GM21825 (cell line): ENCODE results near the gene SLC25A22.

Experiments used
- ATAC-seq: cut with Tn5 transposase; IDR thresholded peaks from one replicate; pipeline ENCODE4 v1.9.1; 2021; ENCODE audit warnings: mild to moderate bottlenecking, moderate library complexity; ENCODE audit not compliant: unreplicated experiment

The SLC25A22 gene

GRCh38 chr11:834371-835316 is 36.6 kb upstream of the SLC25A22 start:
- ATAC-seq, result no peak

DNA sequence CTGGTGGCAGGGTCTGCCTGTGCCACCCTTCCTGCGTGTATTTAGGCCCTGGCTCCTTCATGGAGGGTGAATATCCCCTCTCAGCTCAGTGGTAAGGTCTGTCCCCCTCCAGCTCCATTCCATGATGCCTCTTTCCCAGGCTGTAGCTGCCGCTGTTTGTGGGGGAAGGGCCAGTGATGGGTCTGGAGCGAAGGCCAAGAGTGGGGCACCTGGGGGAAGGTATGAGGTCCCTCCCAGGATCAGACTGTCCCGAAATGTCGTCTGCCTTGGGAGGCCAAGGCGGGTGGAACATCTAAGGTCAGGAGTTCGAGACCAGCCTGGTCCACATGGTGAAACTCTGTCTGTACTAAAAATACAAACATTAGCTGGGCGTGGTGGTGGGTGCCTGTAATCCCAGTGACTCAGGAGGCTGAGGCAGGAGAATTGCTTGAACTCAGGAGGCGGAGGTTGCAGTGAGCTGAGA is 35.8 kb upstream of the SLC25A22 start:
- no peak for ATAC-seq

GRCh38 chr11:833114-833791 is 35.2 kb upstream of the SLC25A22 start:
- peak; percentile 23 for ATAC-seq

GRCh38 chr11:832529-833113 is 34.5 kb upstream of the SLC25A22 start, which contains the start of gene CD151:
Gene CD151 (plus strand): TSS chr11:832952. CDS start chr11:836070, 3,118 bp downstream.
- peak; percentile 36 for ATAC-seq

GRCh38 chr11:831961-832528 is 34.0 kb upstream of the SLC25A22 start:
- no peak for ATAC-seq

DNA sequence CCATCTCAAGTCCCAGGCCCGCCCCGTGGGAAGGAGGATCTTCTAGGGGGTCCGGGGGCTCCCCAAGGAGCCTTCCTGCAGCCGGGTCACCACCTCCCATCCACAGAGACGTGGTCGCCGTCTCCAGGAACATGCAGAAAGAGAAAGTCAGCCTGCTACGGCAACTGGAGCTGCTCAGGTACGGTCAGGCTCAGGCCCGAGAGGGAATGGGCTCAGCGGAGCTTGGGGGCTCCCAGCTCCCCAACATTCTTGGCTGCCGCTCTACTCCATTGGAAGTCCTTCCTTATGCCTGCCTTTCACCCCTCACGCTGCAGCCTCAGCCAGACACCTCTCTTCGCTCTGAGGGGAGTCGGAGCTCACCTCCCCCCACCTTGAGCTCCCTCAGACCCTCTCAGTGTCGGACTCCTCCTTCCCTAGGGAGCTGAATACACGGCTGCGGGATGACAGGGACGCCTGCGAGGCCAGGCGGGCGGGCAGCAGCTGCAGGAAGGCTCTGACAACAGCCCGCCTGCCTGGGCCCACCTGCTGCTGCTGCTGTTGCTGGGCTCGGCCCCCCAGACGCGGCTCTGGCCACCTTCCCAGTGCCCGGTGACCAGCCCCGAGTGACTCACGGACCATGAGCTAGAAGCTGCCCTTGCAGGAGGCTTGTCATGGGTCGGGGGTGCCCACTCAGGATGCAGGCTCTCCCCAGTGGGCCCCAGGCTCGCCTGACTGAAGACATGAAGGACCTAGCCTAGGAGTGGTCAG is 33.2 kb upstream of the SLC25A22 start:
- no peak for ATAC-seq

DNA sequence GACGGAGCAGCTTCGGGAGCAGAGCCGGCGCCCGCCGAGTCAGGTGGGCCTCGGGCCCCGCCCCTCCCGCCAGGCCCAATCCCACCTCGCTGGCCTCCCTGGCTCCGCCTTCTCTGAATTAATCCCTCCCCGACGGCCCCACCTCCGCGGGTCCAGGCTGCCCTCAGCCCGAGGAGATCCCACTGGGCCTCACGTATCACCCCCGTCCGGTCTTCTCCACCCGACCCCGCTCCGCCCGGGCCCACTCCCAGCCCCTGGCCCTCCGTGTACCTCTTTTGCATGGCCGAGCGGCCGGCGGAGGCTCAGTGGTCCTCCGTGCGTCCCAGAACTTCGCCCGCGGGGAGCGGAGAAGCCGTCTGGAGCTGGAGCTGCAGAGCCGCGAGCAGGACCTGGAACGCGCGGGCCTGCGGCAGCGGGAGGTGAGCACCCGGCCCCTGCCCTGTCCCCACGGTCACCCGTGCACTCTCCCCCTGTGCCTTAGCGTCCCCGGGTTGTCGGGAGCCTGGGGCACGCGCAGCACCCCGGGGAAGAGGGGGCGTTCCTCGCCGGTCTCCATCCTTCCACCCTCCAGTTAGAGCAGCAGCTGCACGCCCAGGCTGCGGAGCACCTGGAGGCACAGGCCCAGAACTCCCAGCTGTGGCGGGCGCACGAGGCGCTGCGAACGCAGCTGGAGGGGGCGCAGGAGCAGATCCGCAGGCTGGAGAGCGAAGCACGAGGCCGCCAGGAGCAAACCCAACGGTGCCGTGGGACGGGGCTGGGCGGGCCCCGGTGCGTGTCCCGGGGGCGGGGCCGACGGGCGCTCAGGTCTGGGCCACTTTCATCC is 32.4 kb upstream of the SLC25A22 start:
- ATAC-seq, result no peak

DNA sequence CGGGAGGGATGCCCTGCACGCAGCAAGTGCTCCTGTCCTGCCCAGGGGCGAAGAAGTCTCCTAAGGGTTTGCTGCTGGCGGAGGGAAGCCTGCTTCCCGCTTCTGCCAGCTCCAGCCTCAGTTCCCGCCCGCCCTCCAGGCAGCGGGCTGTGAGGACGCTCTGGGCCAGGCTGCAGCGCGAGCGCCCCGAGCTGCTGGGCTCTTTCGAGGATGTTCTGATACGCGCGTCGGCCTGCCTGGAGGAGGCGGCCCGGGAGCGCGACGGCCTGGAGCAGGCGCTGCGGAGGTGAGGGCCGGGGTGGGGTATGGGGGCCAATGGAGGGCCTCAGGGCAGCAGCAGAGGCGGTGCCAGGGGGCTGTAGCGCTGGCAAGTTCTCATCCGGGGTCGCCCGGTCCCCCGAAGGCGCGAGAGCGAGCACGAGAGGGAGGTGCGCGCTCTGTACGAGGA is 31.8 kb upstream of the SLC25A22 start:
- ATAC-seq, result no peak

DNA sequence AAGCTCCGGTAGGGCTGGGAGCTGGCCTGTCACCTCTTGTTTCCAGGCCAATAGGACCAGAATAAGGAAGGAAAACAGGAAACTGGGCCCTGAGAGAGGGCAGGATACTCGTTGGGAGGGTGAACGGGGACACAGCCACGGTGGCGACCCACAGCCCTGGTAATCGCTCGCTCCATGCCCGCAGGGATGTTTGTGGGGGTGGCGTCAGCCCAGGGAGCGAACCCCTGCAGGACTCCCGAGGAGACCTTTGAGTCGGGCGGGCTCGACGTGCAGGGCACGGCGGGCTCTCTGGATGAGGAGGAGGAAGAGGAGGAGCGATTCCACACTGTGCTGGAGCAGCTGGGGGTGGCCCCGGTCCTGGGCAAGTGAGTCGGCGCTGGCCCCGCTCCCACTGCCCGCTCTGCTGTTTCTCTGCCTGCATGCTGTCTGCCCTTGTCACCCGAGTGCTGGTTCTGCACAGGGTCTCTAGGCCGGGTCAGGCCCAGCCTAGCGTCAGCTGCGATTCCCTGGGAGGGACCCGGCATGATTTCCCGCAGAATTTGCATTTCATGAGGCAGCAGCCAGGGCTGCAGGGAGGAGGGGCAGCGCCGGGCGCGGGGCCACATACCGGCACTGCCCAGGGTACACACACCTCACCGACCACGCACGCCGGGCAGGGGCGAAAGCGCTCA is 31.2 kb upstream of the SLC25A22 start:
- ATAC-seq, result no peak

DNA sequence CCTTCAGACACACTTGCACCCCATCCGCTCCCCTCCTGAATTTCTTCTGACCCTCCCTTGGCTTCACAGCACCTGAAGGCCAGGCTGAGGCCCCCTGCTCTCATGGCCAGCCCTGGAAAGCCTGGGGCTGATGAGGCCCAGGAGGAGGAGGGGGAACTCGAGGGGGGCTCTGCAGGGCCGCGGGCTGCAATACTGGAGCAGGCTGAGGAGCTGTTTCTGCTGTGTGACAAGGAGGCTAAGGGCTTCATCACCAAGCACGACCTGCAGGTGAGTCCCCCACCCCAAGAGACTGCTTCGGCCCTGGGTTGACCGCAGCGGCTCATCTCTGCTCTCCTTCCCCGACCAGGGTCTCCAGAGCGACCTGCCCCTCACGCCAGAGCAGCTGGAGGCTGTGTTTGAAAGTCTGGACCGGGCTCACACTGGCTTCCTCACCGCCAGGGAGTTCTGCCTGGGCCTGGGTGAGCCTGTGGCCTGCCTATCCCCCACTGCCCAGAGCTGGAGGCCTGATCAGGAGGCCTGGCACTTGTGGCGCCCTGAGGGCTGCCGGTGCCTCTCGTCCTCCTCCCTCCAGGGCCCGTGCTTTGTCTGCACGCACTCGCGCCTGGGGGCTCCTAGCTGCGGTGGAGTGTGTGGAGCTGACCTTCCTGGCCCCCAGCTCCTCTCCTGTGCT is 30.6 kb upstream of the SLC25A22 start:
- ATAC-seq, result no peak

DNA sequence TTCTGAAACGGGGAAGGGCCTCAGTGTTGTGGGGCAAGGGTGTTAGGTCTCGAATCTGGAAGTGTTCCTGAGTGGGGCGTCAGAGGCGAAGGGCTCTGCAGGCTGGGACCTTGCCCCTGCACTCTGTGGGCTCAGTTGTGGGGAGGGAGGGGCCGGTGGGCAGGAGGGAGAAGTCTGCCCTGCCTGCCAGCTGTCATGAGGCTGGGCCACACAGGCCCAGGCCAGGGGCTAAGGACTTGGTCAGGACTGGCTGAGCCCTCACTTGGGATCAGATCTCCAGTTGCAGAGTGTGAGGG is 29.8 kb upstream of the SLC25A22 start, which contains the start of gene CRACR2B:
Gene CRACR2B, plus strand, starts transcription at position 23 of the 296 bp plus-strand sequence. CDS start 689 bp downstream, outside the sequence.
- no peak for ATAC-seq

DNA sequence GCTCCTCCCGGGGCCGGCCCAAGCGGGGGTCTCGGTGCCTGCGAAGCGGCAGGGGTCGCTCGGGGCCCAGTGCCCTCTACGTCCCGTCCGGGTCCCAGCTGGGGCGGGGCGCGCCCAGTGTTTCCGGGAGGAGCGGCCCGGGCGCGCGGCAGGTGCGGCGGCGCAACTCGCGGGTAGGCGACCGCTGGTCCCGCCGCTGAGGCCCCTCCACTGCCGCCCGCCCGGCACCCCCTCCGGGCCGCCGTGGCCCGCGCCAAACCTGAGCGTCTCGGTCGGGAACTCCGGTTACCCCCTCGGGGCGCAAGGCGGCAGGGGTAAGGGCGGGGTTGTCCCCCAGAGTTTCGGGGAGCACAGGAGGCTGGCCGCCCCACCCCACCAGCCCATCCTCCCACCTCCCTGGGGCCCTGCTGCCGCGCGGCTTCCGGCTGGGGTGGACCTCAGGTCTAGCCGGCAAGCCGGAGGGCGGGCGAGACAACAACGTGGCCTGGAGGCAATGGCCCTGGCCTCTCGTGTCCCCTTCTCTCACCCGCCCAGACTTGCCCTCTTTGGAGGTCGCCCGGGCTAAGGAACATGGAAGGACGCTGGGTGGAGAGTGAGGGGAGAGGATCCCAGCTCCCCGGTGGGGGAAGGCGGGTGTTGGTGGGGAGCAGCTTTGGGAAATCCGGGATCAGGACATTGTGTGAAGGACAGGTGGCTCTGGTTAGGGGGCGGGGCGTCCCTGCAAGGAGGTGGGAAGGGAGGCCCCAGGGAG is 29.2 kb upstream of the SLC25A22 start:
- ATAC-seq, result peak; percentile 39

DNA sequence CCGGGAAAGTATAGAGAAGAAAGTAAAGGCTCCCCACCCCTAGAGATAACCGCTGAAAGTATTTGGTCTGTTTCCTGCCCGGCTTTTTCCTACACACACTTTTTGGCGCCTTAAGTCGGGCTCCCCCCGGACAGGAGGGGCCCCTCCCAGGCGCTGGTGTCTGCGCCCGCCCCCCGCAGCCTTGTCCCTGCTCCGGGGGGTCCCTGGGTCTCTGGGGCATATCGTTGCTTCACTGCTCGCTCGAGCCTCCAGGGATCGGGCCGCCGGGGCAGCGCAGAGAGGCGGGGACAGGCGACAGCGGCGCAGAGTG is 28.7 kb upstream of the SLC25A22 start:
- ATAC-seq, result no peak

- ATAC-seq, result no peak
Measured at GRCh38 chr11:826227-826621, 28.1 kb upstream of the SLC25A22 start.

GRCh38 chr11:825366-826226 is 27.5 kb upstream of the SLC25A22 start:
- ATAC-seq, result no peak

DNA sequence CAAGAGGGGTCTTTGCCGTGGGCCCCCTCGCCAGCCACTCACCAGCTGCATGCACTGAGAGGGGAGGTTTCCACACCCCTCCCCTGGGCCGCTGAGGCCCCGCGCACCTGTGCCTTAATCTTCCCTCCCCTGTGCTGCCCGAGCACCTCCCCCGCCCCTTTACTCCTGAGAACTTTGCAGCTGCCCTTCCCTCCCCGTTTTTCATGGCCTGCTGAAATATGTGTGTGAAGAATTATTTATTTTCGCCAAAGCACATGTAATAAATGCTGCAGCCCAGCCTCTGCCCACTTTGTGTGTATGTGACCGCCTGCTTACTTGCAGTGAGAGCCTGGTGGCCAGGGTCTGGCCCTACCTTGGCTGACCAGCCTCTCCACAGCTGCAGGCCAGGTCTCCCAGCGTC is 26.9 kb upstream of the SLC25A22 start:
- ATAC-seq, result no peak

DNA sequence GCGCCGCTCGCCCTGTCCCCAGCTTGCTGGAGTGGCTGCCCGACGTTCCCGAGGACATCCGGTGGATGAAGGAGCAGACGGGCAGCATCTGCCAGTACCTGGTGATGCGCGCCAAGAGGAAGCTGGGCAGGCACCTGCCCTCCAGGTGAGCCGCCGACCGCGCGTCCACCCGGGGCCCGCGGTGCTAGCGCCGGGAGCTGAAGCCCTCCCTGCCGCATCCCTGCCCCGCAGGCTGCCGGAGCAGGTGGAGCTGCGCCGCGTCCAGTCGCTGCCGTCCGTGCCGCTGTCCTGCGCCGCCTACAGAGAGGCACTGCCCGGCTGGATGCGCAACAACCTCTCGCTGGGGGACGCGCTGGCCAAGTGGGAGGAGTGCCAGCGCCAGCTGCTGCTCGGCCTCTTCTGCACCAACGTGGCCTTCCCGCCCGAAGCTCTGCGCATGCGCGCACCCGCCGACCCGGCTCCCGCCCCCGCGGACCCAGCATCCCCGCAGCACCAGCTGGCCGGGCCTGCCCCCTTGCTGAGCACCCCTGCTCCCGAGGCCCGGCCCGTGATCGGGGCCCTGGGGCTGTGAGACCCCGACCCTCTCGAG is 26.3 kb upstream of the SLC25A22 start:
- ATAC-seq, result no peak
